ENCODE data around the gene MKNK2.
A peak's percentile ranks its signal among the peaks of the same experiment; 100 is the strongest.

Gene MKNK2

GRCh38 chr19:2056837-2057192 lies 5.8 kb upstream of the MKNK2 start:
- no peak for DNase-seq

GRCh38 chr19:2055931-2056836 lies 5.1 kb upstream of the MKNK2 start:
- no peak for DNase-seq

- no peak for DNase-seq
These were observed 3.7 kb upstream of the MKNK2 start for GRCh38 chr19:2054763-2055162.

- no peak for DNase-seq
These were observed 2.8 kb upstream of the MKNK2 start for GRCh38 chr19:2053601-2054389.

GRCh38 chr19:2051773-2052704 lies 995 bp upstream of the MKNK2 start:
- DNase-seq = peak; percentile 25

- peak; percentile 55 for DNase-seq
These were observed 574 bp downstream of the MKNK2 start for GRCh38 chr19:2050349-2050990.

- peak; percentile 93 for DNase-seq
These were observed 1.2 kb downstream of the MKNK2 start for GRCh38 chr19:2049741-2050348.

- no peak for DNase-seq
These were observed 1.9 kb downstream of the MKNK2 start for GRCh38 chr19:2048959-2049740.

GRCh38 chr19:2048104-2048958 lies 2.7 kb downstream of the MKNK2 start:
- DNase-seq = no peak

GRCh38 chr19:2047449-2048103 lies 3.5 kb downstream of the MKNK2 start:
- DNase-seq = peak; percentile 68

- DNase-seq = no peak
These were observed 4.0 kb downstream of the MKNK2 start for GRCh38 chr19:2047076-2047448.

- no peak for DNase-seq
These were observed 4.8 kb downstream of the MKNK2 start for GRCh38 chr19:2046046-2046907.

GRCh38 chr19:2045501-2046045 lies 5.5 kb downstream of the MKNK2 start:
- DNase-seq = no peak

- no peak for DNase-seq
These were observed 6.1 kb downstream of the MKNK2 start for GRCh38 chr19:2044709-2045500.

- DNase-seq = no peak
These were observed 6.9 kb downstream of the MKNK2 start for GRCh38 chr19:2043961-2044708.

GRCh38 chr19:2043251-2043641 lies 7.8 kb downstream of the MKNK2 start:
- no peak for DNase-seq
